NCI-H446 (cell line): ENCODE results near the gene GHRH.

Experiments
- DNase-seq, 2 experiments: peaks; one replicate each; lab custom pipeline; 2025; lab: John Stamatoyannopoulos, UW

GHRH gene

GRCh38 chr20:37236462-37236861 is 25.2 kb downstream of the GHRH start:
- no peak for DNase-seq

GRCh38 chr20:37235065-37235464 is 26.5 kb downstream of the GHRH start:
- no peak for DNase-seq

- no peak for DNase-seq
These were observed 27.4 kb downstream of the GHRH start for GRCh38 chr20:37234254-37234581.

DNA sequence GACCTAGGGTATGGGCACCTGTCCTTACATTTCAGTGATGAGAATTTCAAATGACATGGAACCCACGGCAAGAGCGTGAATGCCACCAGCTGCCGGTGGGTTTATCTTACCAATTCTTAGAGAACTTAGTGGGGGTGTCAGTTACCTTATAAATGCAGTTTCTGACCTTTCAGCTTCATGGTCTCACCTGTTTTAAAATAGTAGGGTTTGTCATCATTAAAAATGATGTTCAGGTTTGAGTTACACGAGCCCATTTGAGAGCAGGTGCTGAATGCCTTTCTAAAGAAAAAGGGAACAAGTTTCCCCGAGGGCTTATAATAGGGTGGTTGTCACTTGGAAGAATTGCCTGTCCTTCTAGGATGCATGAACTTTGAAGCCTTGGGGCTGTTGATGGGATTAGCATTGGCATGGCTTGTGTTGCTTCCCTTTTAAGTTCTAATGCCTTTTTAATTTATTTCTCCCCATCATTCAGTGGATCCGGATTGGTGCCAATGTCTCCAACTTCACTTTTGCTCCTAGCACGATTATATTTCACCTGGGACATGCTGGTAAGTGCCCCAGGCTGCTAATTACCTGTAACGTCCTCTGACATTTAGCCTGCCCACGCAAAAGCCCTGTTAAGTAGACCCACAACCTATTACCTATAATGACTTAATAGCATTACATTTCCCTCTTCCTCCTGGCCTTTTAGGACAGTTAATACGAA is 27.9 kb downstream of the GHRH start:
- no peak for DNase-seq

GRCh38 chr20:37231947-37232630 is 29.5 kb downstream of the GHRH start:
- DNase-seq, result no peak

DNA sequence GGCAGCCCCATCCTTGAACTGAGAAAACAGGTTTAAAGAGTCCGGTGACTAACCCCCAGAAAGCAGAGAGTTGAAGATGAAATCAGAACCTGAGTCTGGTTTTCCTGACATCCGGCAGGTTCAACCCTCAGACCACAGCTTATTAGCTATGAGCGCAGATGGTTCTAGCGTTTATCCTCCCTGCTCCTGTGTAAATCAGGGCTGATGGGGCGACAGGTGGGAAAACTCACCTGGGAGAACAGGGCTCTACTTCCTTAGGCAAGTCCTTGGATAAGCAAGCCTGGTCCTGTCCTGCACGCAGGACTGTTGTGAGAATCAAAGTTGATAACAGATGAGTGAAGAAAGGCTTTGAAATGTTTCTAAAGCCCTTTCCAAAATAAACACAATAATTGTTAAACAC is 31.4 kb downstream of the GHRH start:
- DNase-seq, result no peak

DNA sequence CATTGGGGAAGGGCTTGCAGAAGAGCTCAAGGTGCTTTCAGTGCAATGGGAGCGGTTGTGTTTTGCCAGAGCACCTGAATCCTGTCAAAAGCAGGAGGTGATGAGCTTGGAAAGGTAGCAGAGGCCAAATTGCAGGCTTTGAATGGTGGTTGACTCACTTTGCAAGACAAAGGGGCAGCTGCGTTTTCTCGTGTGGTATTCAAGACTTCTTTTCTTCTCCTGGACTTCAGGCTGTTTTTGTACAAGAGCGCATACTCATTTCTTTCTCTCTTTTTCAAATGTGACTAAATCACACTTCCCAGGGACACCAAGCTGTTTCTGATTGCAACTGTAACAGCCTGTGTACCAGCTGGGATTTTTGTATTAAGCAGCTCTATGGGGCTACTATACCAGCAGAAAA is 32.3 kb downstream of the GHRH start:
- DNase-seq, result no peak

GRCh38 chr20:37228656-37229055 is 33.0 kb downstream of the GHRH start:
- DNase-seq, result no peak

GRCh38 chr20:37228082-37228481 is 33.5 kb downstream of the GHRH start:
- DNase-seq, result no peak

- no peak for DNase-seq
These were observed 34.7 kb downstream of the GHRH start for GRCh38 chr20:37226889-37227288.

DNA sequence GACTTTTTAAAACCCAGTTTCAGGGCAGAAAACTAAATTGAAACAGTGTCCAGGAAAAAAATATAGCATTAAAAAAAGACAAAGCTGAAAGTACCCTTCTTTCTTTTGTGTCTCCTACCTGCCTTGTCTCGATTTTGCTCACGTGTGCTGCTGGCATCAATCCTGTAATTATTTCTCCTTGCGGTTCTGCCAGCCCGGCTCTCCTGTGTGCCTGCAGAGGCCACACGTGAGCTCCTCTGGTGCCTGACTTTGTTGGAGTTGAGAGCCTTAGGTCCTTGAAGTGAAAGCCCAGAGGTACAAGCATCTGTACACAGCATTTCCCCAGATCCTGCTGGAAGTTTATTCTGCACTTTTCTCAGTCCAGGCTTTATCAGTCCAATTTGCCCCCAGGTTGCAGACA is 36.5 kb downstream of the GHRH start:
- no peak for DNase-seq

GRCh38 chr20:37223053-37223452 is 38.6 kb downstream of the GHRH start:
- no peak for DNase-seq

GRCh38 chr20:37222086-37222485 is 39.5 kb downstream of the GHRH start:
- DNase-seq, result no peak

GRCh38 chr20:37220731-37221130 is 40.9 kb downstream of the GHRH start:
- DNase-seq, result no peak

- DNase-seq, result no peak
These were observed 41.6 kb downstream of the GHRH start for GRCh38 chr20:37219751-37220668.

DNA sequence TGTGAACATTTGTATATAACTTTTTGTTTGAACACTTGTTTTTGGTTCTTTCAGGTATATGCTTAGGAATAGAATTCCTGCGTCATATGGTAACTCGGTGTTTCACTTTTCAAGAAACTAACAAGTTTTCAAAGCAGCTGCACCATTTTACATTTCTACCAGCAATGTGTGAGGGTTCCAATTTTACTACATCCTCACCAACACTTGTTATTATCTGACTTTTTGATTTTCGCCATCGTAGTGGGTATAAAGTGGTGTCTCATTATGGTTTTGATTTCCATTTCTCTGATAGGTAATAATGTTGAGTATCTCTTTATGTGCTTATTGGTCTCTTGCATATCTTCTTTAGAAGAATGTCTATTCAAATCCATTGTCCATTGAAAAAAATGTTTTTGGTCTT is 42.6 kb downstream of the GHRH start:
- no peak for DNase-seq

DNA sequence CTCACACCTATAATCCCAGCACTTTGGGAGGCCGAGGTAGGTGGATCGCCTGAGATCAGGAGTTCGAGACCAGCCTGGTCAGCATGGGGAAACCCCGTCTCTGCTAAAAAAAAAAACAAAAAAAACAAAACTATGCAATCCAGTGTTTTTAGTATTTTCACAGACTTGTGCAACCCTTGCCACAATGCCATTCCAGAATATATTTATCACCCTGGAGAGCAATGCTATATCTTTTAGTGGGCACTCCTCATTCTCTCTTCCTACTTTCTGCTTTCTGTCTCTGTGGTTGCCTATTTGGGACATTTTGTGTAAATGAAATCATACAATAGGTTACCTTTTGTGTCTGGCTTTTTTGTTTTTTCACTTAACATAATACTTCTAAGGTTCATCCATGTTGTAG is 43.2 kb downstream of the GHRH start:
- DNase-seq, result no peak

GRCh38 chr20:37209661-37210314 is 51.8 kb downstream of the GHRH start:
- no peak for DNase-seq

- no peak for DNase-seq
These were observed 52.4 kb downstream of the GHRH start for GRCh38 chr20:37209193-37209592.

DNA sequence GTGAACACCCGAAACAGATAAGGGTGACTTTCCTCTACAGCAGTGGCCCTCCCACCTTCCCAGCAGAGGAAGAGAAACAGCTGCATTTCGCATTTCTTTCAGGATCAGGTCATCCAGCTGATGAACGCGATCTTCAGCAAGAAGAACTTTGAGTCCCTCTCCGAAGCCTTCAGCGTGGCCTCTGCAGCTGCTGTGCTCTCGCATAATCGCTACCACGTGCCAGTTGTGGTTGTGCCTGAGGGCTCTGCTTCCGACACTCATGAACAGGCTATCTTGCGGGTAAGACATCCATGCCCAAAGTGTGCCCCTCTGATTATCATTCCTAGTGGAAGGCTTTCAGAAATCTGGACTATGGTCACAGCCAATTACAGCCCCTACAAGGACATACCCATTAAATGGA is 54.4 kb downstream of the GHRH start:
- DNase-seq, result no peak

DNA sequence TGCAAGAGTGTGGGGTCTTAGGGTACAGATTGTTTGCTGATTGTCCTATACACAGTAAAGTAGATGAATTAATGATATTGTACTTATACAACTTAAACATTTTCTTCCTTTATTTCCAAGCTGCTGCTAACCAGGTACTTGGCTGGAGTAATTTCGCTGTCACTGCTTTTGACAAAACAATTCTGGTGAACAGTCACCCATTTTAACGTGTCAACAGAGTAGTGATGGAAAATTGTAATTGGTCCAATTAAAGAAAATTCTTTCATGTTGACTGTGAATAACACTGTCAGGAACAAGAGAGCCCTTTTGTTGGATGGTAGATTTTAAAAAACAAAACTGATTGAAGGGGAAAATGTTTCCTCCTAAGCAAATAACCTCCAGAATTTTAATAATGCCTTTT is 55.8 kb downstream of the GHRH start:
- no peak for DNase-seq

GRCh38 chr20:37205130-37205529 is 56.5 kb downstream of the GHRH start:
- no peak for DNase-seq
